Effector memory CD8-positive, alpha-beta T cell (primary cell): ENCODE measurements around the gene LCE6A.
A peak's percentile ranks its signal among the peaks of the same experiment; 100 is the strongest.

Source experiments
- ATAC-seq: fragments of 150-1000 bp; cut with Tn5 transposase; replicated peaks from 2 replicates; pipeline ENCODE4 v1.10.0; 2021; ENCODE audit warnings: mild to moderate bottlenecking, moderate library complexity
- DNase-seq, 3 experiments: peaks; one replicate each; pipeline ENCODE4 v3.0.0; 2021
- H3K27ac Mint-ChIP-seq, 2 donors: one replicate each; pipeline ENCODE4 v1.8.0; 2022; ENCODE audit warnings: mild to moderate bottlenecking in 2 of 2, mixed read lengths in 2 of 2, moderate library complexity in 2 of 2
- H3K27me3 Mint-ChIP-seq, 2 donors: one replicate each; pipeline ENCODE4 v1.8.0; 2022; ENCODE audit warnings: mixed read lengths in 2 of 2
- H3K36me3 Mint-ChIP-seq: one replicate; pipeline ENCODE4 v1.8.0; 2022; ENCODE audit warnings: mild to moderate bottlenecking, moderate library complexity, mixed read lengths; ENCODE audit not compliant: insufficient read depth
- H3K4me1 Mint-ChIP-seq, 2 donors: one replicate each; pipeline ENCODE4 v1.8.0; 2022; ENCODE audit warnings: low read depth in 2 of 2, mixed read lengths in 2 of 2
- H3K4me3 Mint-ChIP-seq, 2 donors: one replicate each; pipeline ENCODE4 v1.8.0; 2022; ENCODE audit warnings: mild to moderate bottlenecking in 2 of 2, mixed read lengths in 2 of 2, moderate library complexity in 2 of 2
- H3K9me3 Mint-ChIP-seq, 2 donors: one replicate each; pipeline ENCODE4 v1.8.0; 2022; ENCODE audit warnings: mixed read lengths in 2 of 2

Gene LCE6A

DNA sequence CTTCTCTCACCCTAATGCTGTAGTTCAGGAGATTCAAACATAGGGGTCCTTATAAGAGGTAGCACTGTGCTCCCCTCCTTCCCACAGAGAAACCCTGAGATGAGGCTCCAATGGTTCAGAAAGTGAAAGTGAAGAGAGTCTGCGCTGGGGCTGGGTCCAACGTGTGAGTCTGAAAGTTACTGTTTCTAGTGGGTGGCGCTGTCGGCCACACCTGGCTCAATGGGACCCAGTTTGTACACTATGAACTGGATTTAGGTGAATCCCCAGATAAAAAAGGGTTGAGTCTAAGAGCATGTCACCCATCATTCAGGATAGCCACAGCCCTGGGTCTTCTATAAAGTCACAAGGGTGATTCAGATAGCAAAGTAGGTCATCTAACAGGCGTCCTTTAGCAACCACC is 38.3 kb downstream of the LCE6A start:
- Mint-ChIP-seq H3K4me3 (no peak overlapping the region), H3K9me3 (no peaks in the 10 kb centered on the region), H3K36me3 (no peaks in the 10 kb centered on the region), H3K27me3 (peaks cover 16 to 23% of the 10 kb centered on the region in 2 donors), H3K4me1 (no peaks in the 10 kb centered on the region), H3K27ac (no peak overlapping the region)
- DNase-seq (no peak), ATAC-seq (peak; percentile 40)

DNA sequence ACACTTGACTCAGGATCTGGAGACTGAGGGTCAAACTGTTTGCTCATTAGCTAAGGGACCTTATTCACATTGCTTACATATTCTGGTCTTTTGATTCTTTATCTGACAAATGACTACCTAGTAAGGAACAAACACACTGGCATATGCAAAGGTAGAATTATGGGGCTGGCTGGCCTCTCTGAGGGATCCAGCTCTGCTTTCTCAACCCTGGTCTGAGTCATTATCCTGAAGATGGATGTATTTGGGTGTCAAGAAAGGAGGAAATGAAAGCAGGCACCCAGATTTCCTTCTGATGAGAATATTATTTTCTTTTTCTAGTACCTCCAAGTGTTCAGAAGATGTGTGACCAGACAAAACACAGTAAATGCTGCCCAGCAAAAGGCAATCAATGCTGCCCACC is 41.4 kb downstream of the LCE6A start:
- H3K27me3 Mint-ChIP-seq = peaks cover 13 to 14% of the 10 kb centered on the region in 2 donors
- DNase-seq (no peak), ATAC-seq (no peak)
- no peaks in the 10 kb centered on the region for H3K4me1 Mint-ChIP-seq
- H3K36me3 Mint-ChIP-seq = no peaks in the 10 kb centered on the region
- H3K27ac Mint-ChIP-seq = no peak overlapping the region
- H3K9me3 Mint-ChIP-seq = no peaks in the 10 kb centered on the region
- no peak overlapping the region for H3K4me3 Mint-ChIP-seq

DNA sequence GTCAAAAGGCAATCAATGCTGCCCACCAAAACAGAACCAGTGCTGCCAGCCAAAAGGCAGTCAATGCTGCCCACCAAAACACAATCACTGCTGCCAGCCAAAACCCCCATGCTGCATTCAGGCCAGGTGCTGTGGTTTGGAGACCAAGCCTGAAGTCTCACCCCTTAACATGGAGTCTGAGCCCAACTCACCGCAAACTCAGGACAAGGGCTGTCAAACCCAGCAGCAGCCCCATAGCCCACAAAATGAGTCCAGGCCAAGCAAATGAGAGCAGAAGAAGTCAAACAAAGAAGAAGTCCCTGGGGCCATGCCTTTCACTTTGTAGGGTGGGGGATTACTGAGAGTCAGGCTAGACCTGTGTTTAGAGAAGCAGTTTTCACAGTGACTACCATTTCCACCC is 41.9 kb downstream of the LCE6A start:
- H3K27ac Mint-ChIP-seq = no peak overlapping the region
- H3K9me3 Mint-ChIP-seq = no peaks in the 10 kb centered on the region
- ATAC-seq (no peak), DNase-seq (no peak)
- peaks cover 14 to 15% of the 10 kb centered on the region in 2 donors for H3K27me3 Mint-ChIP-seq
- no peak overlapping the region for H3K4me3 Mint-ChIP-seq
- H3K4me1 Mint-ChIP-seq = no peaks in the 10 kb centered on the region
- H3K36me3 Mint-ChIP-seq = no peaks in the 10 kb centered on the region

DNA sequence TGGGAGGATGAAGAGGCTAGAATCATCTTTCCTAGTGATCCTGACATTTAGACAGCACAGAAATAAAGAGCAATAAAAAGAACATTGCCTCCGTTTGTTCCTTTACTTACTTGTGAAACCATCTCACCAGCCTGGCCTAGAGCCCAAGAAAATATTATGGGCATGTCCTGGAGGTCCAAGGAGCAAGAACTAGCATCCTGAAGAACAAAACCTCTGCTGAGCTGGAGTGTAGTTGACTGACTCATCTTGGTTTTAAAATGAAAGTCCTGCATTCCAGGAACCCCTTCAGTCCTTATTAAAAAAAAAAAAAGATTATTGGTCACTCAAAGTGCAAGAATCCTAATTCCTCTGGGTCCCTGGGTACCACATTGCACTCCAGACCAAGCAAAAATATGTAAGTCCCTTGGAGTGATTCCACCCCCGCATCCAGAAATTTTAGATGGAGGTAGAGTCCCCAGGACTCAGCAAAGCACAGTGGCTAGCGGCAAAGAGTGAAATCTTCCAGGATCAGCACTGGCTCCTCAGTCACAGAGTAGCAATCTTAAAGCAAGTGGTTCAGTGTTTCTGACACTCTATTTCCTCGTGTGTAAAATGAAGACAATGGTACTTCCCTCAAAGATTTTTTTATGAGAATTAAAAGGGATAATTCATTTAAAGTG is 42.4 kb downstream of the LCE6A start:
- DNase-seq = no peak
- Mint-ChIP-seq H3K27ac (no peak overlapping the region), H3K9me3 (no peaks in the 10 kb centered on the region), H3K4me1 (no peaks in the 10 kb centered on the region), H3K4me3 (no peak overlapping the region), H3K36me3 (no peaks in the 10 kb centered on the region), H3K27me3 (peaks cover 15 to 19% of the 10 kb centered on the region in 2 donors)
- ATAC-seq = no peak

DNA sequence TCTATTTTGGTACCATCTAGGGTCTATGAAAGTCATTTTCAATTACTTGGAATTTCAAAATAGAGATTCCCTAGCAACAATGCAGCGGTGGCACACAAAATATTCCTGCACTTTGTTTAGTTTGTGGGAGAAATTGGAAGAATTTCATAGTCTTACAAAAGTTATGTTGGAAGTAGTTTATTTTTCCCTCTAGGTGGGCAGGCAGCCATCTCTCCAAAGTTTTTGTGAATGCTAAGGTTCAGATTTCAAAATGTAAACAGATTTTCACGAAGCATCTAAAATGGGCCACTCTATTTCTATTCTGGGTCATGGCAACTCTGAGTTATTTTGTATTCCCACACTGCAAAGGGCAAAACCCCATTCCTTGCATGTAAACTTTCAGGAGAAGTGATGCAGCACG is 43.4 kb downstream of the LCE6A start:
- no peaks in the 10 kb centered on the region for H3K9me3 Mint-ChIP-seq
- H3K27ac Mint-ChIP-seq = no peak overlapping the region
- DNase-seq (no peak), ATAC-seq (no peak)
- peaks cover 15 to 22% of the 10 kb centered on the region in 2 donors for H3K27me3 Mint-ChIP-seq
- no peak overlapping the region for H3K4me3 Mint-ChIP-seq
- H3K4me1 Mint-ChIP-seq = no peaks in the 10 kb centered on the region
- no peaks in the 10 kb centered on the region for H3K36me3 Mint-ChIP-seq

DNA sequence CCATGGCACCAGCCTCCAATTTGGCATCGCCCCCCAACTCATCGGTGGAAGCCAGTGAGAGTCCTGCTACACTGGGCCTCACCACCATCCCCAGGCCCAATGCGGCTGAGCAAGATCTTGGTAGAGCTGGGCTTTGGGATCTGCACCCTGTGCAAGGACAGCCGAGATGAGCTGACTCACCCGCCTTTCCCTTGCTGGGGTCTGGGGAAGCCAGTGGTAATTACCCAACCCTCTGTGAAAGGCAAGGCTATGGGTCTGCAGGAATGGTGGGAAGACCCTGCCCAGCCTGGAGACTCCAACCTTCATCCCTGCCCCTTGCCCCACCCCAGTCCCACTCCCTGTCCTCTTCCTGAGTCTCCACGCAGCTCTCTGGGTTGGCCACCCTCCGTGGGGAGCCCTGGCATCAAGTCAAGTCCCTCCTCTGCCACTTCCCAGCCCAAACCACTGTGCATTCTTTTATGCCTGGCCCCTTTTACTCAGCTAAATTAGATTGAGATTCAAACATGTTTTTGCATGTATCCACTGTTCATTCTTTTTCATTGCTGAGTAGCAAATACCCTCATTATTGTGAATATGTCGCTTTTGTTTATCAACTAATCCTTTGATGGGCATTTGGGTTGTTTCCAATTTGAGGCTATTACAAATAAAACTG is 44.2 kb downstream of the LCE6A start:
- no peak for ATAC-seq
- no peaks in the 10 kb centered on the region for H3K4me1 Mint-ChIP-seq
- H3K27ac Mint-ChIP-seq = no peak overlapping the region

DNA sequence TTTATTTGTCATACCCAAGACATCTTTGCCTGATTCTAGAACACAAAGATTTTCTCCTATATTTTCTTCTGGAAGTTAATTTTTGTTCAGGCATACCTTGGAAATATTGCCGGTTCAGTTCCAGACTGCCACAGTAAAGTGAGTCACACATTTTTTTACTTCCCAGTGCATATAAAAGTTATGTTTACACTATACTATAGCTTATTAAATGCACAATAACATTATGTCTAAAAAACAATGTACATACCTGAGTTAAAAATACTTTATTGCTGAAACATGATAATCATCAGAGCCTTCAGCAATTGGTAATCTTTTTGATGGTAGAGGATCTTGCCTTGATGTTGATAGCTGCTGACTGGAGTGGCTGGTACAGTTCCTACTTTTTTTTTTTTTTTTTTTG is 45.5 kb downstream of the LCE6A start:
- H3K9me3 Mint-ChIP-seq = no peaks in the 10 kb centered on the region

More for the DNA sequence above, 44.2 kb downstream of the LCE6A start:
- H3K4me3 Mint-ChIP-seq = no peak overlapping the region
- H3K9me3 Mint-ChIP-seq = no peaks in the 10 kb centered on the region
- no peaks in the 10 kb centered on the region for H3K36me3 Mint-ChIP-seq
- no peak for DNase-seq
- H3K27me3 Mint-ChIP-seq = peaks cover 15 to 22% of the 10 kb centered on the region in 2 donors

More for the DNA sequence above, 45.5 kb downstream of the LCE6A start:
- DNase-seq = no peak
- ATAC-seq = no peak
- Mint-ChIP-seq H3K4me3 (no peak overlapping the region), H3K27me3 (peaks cover 15 to 22% of the 10 kb centered on the region in 2 donors), H3K36me3 (no peaks in the 10 kb centered on the region), H3K27ac (no peak overlapping the region), H3K4me1 (no peaks in the 10 kb centered on the region)
